WI38 (cell line): ENCODE measurements around the gene ALG13.
"Not testable (repeated sequence)": the region's sequence is repeated elsewhere in the genome, so short reads cannot be mapped to it uniquely, and the experiment has no call there.

ENCODE experiments used
- H3K4me3 ChIP-seq: 2 replicates; pipeline ENCODE4 v1.5.1; 2011; ENCODE audit warnings: low read depth, mild to moderate bottlenecking, control low read depth, low read length
- CTCF ChIP-seq: IDR thresholded peaks from 2 replicates; pipeline ENCODE4 v1.5.1; 2012; ENCODE audit warnings: low read depth, mild to moderate bottlenecking, control low read depth, low read length

ALG13 gene

GRCh38 chrX:111680988-111681779 is at the start of gene ALG13:
Gene ALG13 (plus strand): TSS chrX:111681170. CDS start chrX:111681219, 49 bp downstream.
- TF ChIP-seq CTCF: peak; percentile 59
- peak within 1 kb of the TSS; percentile 76 for H3K4me3 ChIP-seq

GRCh38 chrX:111634823-111635729 is 45.9 kb upstream of the ALG13 start:
- no peak for TF ChIP-seq CTCF
- no peak overlapping the region for H3K4me3 ChIP-seq

- H3K4me3 ChIP-seq: no peak overlapping the region
- no peak for TF ChIP-seq CTCF
Observed at GRCh38 chrX:111641969-111642368, 39.0 kb upstream of the ALG13 start.

- not testable (repeated sequence) for H3K4me3 ChIP-seq
Observed at GRCh38 chrX:111645165-111645564, 35.8 kb upstream of the ALG13 start.

GRCh38 chrX:111645607-111646006 is 35.4 kb upstream of the ALG13 start:
- no peak overlapping the region for H3K4me3 ChIP-seq
- no peak for TF ChIP-seq CTCF

- H3K4me3 ChIP-seq: no peak overlapping the region
- TF ChIP-seq CTCF: no peak
Observed at GRCh38 chrX:111646515-111646914, 34.5 kb upstream of the ALG13 start.

GRCh38 chrX:111648802-111649201 is 32.2 kb upstream of the ALG13 start:
- H3K4me3 ChIP-seq: no peak overlapping the region
- TF ChIP-seq CTCF: no peak
